NOMO-1 treated with dmso at 0.1 percent for 144 hours (cell line): ENCODE measurements around the gene PPM1F.
"Not testable (repeated sequence)": the region's sequence is repeated elsewhere in the genome, so short reads cannot be mapped to it uniquely, and the experiment has no call there.

ENCODE experiments used
- DNase-seq: peaks from one replicate; lab custom pipeline; 2025; ENCODE audit not compliant: unreplicated experiment; lab: John Stamatoyannopoulos, UW

The PPM1F gene

GRCh38 chr22:21922370-21923162 lies 30.1 kb downstream of the PPM1F start:
- no peak for DNase-seq

GRCh38 chr22:21921729-21922128 lies 30.9 kb downstream of the PPM1F start:
- no peak for DNase-seq

GRCh38 chr22:21921184-21921721 lies 31.4 kb downstream of the PPM1F start:
- DNase-seq: no peak

- DNase-seq: no peak
Measured at GRCh38 chr22:21920341-21921183, 32.1 kb downstream of the PPM1F start.

GRCh38 chr22:21919526-21920307 lies 32.9 kb downstream of the PPM1F start:
- DNase-seq: no peak

- no peak for DNase-seq
Measured at GRCh38 chr22:21918466-21919185, 34.0 kb downstream of the PPM1F start.

- DNase-seq: no peak
Measured at GRCh38 chr22:21917959-21918261, 34.7 kb downstream of the PPM1F start.

- DNase-seq: no peak
Measured at GRCh38 chr22:21917181-21917958, 35.3 kb downstream of the PPM1F start.

GRCh38 chr22:21916309-21916918 lies 36.2 kb downstream of the PPM1F start:
- no peak for DNase-seq

- DNase-seq: no peak
Measured at GRCh38 chr22:21915624-21916308, 36.9 kb downstream of the PPM1F start.

- DNase-seq: not testable (repeated sequence)
Measured at GRCh38 chr22:21914033-21914642, 38.5 kb downstream of the PPM1F start.

- not testable (repeated sequence) for DNase-seq
Measured at GRCh38 chr22:21910367-21910766, 42.3 kb downstream of the PPM1F start.

GRCh38 chr22:21909871-21910270 lies 42.8 kb downstream of the PPM1F start:
- no peak for DNase-seq

- DNase-seq: no peak
Measured at GRCh38 chr22:21907638-21908522, 44.8 kb downstream of the PPM1F start.

- not testable (repeated sequence) for DNase-seq
Measured at GRCh38 chr22:21905234-21905633, 47.4 kb downstream of the PPM1F start.

- DNase-seq: no peak
Measured at GRCh38 chr22:21904250-21904789, 48.3 kb downstream of the PPM1F start.

GRCh38 chr22:21903283-21903682 lies 49.4 kb downstream of the PPM1F start:
- no peak for DNase-seq
